ENCODE results near the gene KIAA1755.

DNA sequence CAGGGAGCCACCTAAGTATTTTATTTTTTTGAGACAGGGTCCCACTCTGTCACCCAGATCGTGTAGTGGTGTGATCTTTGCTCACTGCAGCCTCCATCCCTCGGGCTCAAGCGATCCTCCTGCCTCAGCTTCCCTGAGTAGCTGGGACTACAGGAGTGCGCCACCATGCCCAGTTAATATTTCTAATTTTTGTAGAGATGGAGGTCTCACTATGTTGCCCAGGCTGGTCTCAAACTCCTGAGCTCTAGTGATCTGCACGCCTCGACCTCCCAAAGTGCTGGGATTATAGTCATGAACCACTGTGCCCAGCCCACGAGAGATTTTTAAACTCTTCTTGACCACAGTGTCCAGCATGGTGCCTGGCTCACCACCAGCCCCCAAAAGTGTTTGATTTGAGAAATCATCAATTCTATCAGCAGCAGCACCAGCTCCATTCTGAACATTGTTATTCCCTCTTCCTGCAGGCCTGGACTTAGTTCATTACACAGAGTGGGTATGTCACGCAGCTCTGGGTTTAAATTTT lies 93.1 kb downstream of the KIAA1755 start:
- TF ChIP-seq, protein P1, sequence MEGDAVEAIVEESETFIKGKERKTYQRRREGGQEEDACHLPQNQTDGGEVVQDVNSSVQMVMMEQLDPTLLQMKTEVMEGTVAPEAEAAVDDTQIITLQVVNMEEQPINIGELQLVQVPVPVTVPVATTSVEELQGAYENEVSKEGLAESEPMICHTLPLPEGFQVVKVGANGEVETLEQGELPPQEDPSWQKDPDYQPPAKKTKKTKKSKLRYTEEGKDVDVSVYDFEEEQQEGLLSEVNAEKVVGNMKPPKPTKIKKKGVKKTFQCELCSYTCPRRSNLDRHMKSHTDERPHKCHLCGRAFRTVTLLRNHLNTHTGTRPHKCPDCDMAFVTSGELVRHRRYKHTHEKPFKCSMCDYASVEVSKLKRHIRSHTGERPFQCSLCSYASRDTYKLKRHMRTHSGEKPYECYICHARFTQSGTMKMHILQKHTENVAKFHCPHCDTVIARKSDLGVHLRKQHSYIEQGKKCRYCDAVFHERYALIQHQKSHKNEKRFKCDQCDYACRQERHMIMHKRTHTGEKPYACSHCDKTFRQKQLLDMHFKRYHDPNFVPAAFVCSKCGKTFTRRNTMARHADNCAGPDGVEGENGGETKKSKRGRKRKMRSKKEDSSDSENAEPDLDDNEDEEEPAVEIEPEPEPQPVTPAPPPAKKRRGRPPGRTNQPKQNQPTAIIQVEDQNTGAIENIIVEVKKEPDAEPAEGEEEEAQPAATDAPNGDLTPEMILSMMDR (IDR thresholded peaks at IDR 0.05) = no peak
- TF ChIP-seq POLR2A (IDR thresholded peaks at IDR 0.05) (no peak), EP300 (IDR thresholded peaks at IDR 0.05) (no peak)
